ENCODE results near the gene FAM117B. TPM values are rescaled to one million over a fixed set of nuclear protein-coding genes. Genes with fewer than 3 reads are reported as not detected.

Gene FAM117B
- total and polyA plus RNA-seq, 2 of the 8 experiments (the other 6 are each of a cell fraction or from before 2014, with no cell fraction given): 3.9 to 22.6 TPM

DNA sequence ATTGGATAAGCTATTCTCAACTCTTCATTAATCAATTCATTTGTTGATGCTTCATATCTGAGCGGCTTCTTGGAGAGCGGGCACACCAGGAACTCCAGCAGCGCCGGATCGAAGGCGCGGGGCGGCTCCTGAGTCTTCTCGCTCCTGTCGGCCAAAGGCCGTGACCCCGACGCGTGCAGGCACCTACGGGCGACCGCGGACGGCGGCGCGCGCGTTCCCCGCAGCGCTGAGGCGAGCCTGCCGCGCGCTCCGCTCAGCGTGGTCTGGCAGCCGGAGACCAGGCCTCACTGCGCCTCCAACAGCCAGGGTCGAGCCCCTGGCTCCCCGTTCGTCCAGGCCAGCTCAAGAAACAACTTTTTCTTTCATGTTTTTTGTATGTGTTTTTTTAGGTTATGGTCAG, 139.3 kb downstream of the FAM117B start (continued):
- no peak for TF ChIP-seq NANOG (IDR thresholded peaks at IDR 0.05; ENCODE audit: insufficient read depth, low read depth, low read length, poor library complexity, severe bottlenecking)

Data from H1 (cell line).